ENCODE results near the gene CNDP2. TPM values are rescaled to one million over a fixed set of nuclear protein-coding genes. Genes with fewer than 3 reads are reported as not detected.

The CNDP2 gene
- total RNA-seq, 2 donors from 2014 or later = 211 to 212 TPM

DNA sequence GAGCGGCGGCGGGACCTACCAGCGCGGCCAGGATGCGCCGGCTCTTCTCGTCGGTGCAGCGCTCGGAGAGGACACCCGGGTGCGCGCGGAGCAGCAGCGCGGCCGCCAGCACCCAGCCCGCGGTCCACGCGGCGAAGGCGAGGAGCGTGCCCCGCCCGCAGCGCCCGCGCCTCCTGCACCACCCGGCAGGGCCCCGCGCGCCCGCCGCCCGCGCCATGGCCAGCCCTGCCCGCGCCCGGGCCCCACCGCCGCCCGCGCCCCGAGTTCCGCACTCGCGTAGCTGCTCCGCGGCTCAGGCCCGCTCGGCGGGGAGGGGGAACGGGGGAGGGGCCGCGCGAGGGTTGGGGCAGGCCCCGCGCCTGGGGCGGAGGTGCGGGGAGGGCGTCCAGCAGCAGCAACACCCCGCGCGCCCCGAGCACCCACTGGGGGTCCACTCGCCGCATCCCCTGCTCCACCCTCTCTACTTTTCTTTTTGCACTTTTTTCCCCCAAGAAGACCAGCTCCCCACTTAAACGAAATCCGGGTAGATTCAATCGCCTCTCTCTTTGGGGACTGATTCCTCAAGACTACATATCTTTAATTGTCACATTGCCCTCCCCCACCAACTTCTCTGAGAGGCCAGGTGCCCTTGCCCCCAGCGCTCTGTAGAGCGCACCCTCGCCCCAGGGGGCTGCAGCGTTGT is 39.0 kb upstream of the CNDP2 start, which contains the start of gene DIPK1C:
Gene DIPK1C (minus strand): TSS at position 266 of the 682 bp plus-strand sequence. CDS start 49 bp downstream, at position 217.
- ATAC-seq (replicated peaks in 1 of 2) (peak; percentile 24 to 39), DNase-seq (peak in 1 of 2 donors; percentile 7)
- Mint-ChIP-seq H3K4me3 (peak within 1 kb of the TSS; percentile 82 to 83), H3K27ac (no peak within 1 kb of the TSS), H3K9me3 (no peaks in the 10 kb centered on the region), H3K4me1 (ENCODE audit: low read depth) (peaks cover 9% of the 10 kb centered on the region), H3K36me3 (ENCODE audit: insufficient read depth in 2 of 2) (no peaks in the 10 kb centered on the region), H3K27me3 (ENCODE audit: low read depth) (peaks cover 42% of the 10 kb centered on the region)

DNA sequence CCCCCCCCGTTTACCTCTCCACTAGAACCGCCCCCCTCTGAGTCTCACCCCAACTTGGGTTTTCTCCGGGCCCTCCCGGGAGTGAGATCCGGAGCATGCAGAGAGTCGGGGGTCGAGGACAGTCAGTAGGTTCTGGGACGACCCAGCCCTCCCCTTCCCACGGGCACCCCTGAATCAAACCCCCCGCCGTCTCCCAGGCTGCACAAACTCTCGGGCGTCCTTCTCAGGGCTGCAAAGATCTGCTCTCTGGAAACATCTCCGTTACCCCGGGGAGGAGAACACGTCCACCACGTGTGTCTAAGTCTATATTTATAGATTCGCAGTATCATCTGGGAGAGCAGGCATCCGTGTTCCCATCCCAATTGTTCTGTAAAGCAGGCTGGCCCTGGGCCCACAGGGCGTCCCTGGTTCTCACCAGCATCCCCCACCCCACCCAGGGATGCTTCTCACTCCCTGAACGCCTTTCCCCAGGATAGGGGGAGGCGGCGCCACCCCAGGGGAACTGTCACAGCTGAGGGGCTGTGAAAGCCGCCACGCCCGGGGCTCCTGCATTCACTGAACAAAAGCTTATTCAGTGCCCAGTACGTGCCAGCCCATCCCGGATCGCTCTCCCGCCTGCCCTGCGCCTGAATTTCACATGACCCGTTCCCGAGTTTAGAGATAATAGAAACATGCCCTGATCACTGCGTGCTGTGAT is 38.3 kb upstream of the CNDP2 start:
- no peak for DNase-seq
- H3K4me1 Mint-ChIP-seq (ENCODE audit: low read depth) = peaks cover 9% of the 10 kb centered on the region
- H3K9me3 Mint-ChIP-seq = no peaks in the 10 kb centered on the region
- ATAC-seq (replicated peaks in 1 of 2) = no peak
- no peaks in the 10 kb centered on the region for H3K36me3 Mint-ChIP-seq (ENCODE audit: insufficient read depth in 2 of 2)
- H3K4me3 Mint-ChIP-seq = peak overlapping the region; percentile 82 to 83
- no peak overlapping the region for H3K27ac Mint-ChIP-seq
- H3K27me3 Mint-ChIP-seq (ENCODE audit: low read depth) = peaks cover 42% of the 10 kb centered on the region

DNA sequence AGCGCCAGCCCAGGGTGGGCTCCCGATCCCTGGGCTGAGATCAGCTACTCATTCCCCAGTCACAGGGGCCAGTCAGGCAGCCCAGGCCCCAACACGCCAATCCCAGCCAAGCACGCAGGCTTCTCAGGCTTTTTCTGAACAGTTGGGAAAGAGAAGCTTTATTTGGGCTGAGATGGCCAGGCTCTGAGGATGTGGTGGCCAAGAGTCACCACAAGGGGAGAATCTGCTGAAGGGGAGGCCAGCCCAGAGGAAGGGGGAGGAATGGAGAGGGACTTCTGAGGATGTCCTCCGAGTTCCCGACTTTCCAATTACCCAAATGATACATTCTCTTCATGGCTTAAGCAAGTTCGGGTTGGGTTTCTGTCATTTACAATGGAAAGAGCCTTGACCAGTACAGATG is 36.3 kb upstream of the CNDP2 start:
- H3K27ac Mint-ChIP-seq = no peak overlapping the region

DNA sequence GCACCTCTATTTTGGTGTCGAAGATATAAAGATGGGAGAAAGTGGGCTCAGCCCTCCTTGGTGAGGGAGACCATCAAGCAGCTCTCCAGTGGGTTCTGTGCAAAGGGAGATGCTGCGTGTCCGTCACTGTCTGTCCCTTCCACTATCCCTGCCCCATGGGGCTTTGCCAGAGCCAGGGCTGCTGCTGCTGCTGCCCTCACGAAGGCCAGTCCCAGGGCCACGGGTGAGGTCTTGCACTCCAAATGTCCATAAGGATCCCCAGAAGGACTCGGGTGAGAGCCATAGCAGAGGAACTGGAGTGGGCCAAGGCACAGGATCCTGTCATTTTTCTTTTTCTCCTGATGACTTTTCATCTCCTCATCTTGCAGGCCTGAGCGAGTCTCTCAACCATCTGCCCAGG is 35.3 kb upstream of the CNDP2 start:
- Mint-ChIP-seq H3K4me3 (no peak overlapping the region), H3K27ac (no peak overlapping the region), H3K27me3 (ENCODE audit: low read depth) (peaks cover 30% of the 10 kb centered on the region), H3K4me1 (ENCODE audit: low read depth) (peaks cover 9% of the 10 kb centered on the region), H3K36me3 (ENCODE audit: insufficient read depth in 2 of 2) (no peaks in the 10 kb centered on the region), H3K9me3 (no peaks in the 10 kb centered on the region)
- no peak for ATAC-seq (replicated peaks in 1 of 2)
- no peak for DNase-seq

More for the DNA sequence above, 36.3 kb upstream of the CNDP2 start:
- H3K9me3 Mint-ChIP-seq = no peaks in the 10 kb centered on the region
- H3K36me3 Mint-ChIP-seq (ENCODE audit: insufficient read depth in 2 of 2) = no peaks in the 10 kb centered on the region
- H3K4me1 Mint-ChIP-seq (ENCODE audit: low read depth) = peaks cover 9% of the 10 kb centered on the region
- H3K27me3 Mint-ChIP-seq (ENCODE audit: low read depth) = peaks cover 30% of the 10 kb centered on the region
- H3K4me3 Mint-ChIP-seq = no peak overlapping the region
- DNase-seq = no peak
- ATAC-seq (replicated peaks in 1 of 2) = no peak

DNA sequence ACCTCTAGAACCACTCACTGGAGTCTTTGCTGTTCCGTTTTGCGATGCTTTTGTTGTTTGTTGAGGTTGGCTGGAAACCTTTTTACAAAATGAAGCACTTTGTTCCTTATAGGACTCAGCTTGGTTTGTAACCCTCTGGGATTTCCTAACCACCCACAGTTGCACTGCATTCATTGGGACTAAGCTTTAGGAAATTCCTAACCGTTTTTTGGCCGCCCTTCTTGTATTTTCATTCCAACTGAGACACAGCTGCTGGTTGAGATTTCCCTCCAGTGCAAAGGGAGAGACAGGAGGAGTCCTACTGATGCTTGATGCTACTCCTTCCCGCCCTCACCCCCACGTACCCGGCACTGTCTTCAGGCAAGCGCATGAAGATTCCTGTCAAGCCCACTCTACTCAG is 32.9 kb upstream of the CNDP2 start:
- Mint-ChIP-seq H3K4me3 (no peak overlapping the region), H3K4me1 (ENCODE audit: low read depth) (no peaks in the 10 kb centered on the region), H3K27ac (no peak overlapping the region), H3K36me3 (ENCODE audit: insufficient read depth in 2 of 2) (no peaks in the 10 kb centered on the region), H3K9me3 (no peaks in the 10 kb centered on the region), H3K27me3 (ENCODE audit: low read depth) (peaks cover 19% of the 10 kb centered on the region)
- DNase-seq (no peak), ATAC-seq (replicated peaks in 1 of 2) (no peak)

DNA sequence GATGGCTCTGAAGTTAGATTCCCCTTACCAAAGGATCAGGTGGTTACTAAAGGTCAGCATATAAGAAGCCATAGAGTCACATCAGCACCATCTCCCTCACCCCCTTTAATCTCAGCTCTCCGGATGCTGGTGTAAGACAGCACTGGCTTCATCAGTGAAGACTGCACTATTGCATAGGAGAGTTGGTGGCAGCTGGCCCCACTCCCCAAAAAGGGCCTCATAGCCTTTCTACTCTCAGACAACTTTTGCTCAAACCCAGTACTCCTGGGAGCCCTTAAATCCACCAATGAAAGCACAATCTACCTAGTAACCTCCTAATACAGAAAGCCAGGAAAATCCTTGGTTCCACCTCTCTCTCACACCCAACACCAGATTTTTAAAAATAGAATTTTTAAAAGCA is 32.2 kb upstream of the CNDP2 start:
- Mint-ChIP-seq H3K36me3 (ENCODE audit: insufficient read depth in 2 of 2) (no peaks in the 10 kb centered on the region), H3K27ac (no peak overlapping the region), H3K9me3 (no peaks in the 10 kb centered on the region), H3K27me3 (ENCODE audit: low read depth) (peaks cover 11% of the 10 kb centered on the region), H3K4me3 (no peak overlapping the region), H3K4me1 (ENCODE audit: low read depth) (no peaks in the 10 kb centered on the region)
- ATAC-seq (replicated peaks in 1 of 2) (no peak), DNase-seq (no peak)

DNA sequence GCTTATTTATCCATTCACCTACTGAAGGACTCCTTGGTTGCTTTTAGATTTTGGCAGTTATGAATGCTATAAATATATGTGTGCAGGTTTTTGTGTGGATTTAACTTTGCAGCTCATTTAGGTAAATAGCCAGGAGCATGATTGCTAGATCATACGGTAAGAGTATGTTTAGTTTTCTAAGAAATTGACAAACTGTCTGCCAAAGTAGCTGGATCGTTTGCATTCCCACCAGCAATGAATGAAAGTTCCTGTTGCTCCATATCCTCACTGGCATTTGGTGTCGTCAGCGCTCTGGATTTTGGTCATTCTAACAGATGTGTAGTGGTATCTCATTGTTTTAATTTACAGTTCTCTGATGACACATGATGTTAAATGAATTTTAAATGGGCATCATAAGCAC is 30.4 kb upstream of the CNDP2 start:
- H3K4me3 Mint-ChIP-seq = no peak overlapping the region
- no peaks in the 10 kb centered on the region for H3K4me1 Mint-ChIP-seq (ENCODE audit: low read depth)
- H3K9me3 Mint-ChIP-seq = peaks cover 5% of the 10 kb centered on the region in 2 donors
- peaks cover 2 to 3% of the 10 kb centered on the region in 2 donors for H3K36me3 Mint-ChIP-seq (ENCODE audit: insufficient read depth in 2 of 2)
- no peak overlapping the region for H3K27ac Mint-ChIP-seq
- DNase-seq (no peak), ATAC-seq (replicated peaks in 1 of 2) (no peak)
- no peaks in the 10 kb centered on the region for H3K27me3 Mint-ChIP-seq (ENCODE audit: low read depth)

DNA sequence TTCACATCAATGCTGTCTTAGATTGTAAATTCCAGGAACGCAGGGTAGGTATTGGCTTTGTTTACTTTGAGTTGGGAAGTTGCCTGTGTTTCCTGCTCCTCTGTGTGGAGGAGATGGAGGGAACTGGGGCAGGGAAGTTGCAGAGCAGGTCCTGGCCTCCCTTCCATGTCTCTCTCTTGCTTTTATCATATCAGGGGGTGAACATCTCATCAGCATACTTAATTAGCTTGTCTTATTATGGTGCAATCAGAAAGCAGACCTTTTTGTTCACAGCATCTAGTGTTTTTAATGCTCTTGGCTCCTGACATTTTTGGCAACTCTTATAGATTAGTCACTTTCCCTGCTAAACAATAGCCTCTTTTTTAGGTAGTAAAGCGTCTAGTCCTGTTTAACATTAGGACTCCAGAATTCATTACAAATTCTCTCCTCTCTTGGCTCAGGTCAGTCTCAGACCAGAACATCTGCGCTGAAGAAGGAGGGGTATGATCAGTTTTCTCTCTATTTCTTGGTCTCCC is 27.6 kb upstream of the CNDP2 start:
- H3K27ac Mint-ChIP-seq = no peak overlapping the region
- H3K27me3 Mint-ChIP-seq (ENCODE audit: low read depth) = no peaks in the 10 kb centered on the region
- no peak overlapping the region for H3K4me3 Mint-ChIP-seq
- peaks cover 2 to 4% of the 10 kb centered on the region in 2 donors for H3K36me3 Mint-ChIP-seq (ENCODE audit: insufficient read depth in 2 of 2)
- ATAC-seq (replicated peaks in 1 of 2) (no peak), DNase-seq (no peak)
- H3K4me1 Mint-ChIP-seq (ENCODE audit: low read depth) = no peaks in the 10 kb centered on the region
- H3K9me3 Mint-ChIP-seq = peaks cover 5 to 7% of the 10 kb centered on the region in 2 donors

DNA sequence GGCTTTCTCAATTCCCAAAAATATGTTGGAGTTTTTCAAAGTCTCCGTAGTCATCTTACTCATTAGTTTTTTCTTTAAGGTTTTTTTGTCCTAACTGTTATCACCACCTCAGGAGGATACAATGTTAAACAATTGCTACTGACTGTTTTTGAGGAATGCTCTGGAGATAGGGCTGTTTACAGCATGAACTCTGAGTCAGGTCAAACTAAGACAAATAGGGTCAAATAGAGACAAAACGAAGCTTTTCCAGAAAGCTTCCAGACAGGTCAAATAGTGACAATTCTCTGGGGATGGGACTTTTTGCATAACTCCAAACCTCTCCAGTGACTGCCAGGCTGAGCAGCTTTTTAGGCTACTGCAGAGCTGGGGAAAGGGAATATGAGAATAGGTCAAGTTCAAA is 23.9 kb upstream of the CNDP2 start:
- ATAC-seq (replicated peaks in 1 of 2) = no peak
- H3K27ac Mint-ChIP-seq = no peak overlapping the region
- no peak overlapping the region for H3K4me3 Mint-ChIP-seq
- H3K36me3 Mint-ChIP-seq (ENCODE audit: insufficient read depth in 2 of 2) = peaks cover 2 to 4% of the 10 kb centered on the region in 2 donors
- no peaks in the 10 kb centered on the region for H3K4me1 Mint-ChIP-seq (ENCODE audit: low read depth)
- DNase-seq = no peak
- no peaks in the 10 kb centered on the region for H3K27me3 Mint-ChIP-seq (ENCODE audit: low read depth)
- peaks cover 5 to 7% of the 10 kb centered on the region in 2 donors for H3K9me3 Mint-ChIP-seq

DNA sequence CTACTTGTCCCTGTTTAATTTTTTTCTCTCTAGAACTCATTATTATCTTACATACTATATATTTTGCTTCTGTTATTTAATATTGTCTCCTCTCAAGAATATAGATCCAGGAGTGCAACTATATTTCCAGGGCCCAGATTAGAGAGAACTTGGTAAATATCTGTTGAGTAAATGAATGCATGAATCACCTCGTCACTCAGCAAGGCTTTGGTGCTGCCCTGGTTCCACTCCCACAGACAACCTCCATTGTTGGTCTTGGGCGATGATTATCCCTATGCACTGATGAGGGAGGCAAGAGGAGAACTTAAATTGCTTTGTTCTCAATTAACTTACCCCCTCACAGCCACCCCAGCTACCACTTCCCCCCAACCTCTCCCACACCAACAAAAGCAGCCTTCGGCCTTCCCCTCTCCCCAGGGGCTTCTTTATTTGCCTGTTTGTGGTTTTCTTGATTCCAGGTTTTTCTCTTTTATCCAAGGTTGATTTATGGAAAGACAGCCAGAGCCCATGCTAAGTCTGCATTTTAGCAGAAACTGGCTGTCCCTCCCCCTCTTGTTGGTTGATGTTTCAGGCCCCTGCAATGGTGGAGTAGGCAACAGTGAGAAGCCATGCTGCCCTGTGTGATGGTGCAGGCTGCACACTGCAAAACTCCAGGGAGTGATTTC is 22.1 kb upstream of the CNDP2 start:
- Mint-ChIP-seq H3K4me3 (no peak overlapping the region), H3K27ac (no peak overlapping the region), H3K4me1 (ENCODE audit: low read depth) (no peaks in the 10 kb centered on the region), H3K27me3 (ENCODE audit: low read depth) (no peaks in the 10 kb centered on the region), H3K36me3 (ENCODE audit: insufficient read depth in 2 of 2) (peaks cover 2 to 4% of the 10 kb centered on the region in 2 donors), H3K9me3 (peaks cover 5 to 7% of the 10 kb centered on the region in 2 donors)
- DNase-seq (no peak), ATAC-seq (replicated peaks in 1 of 2) (no peak)

DNA sequence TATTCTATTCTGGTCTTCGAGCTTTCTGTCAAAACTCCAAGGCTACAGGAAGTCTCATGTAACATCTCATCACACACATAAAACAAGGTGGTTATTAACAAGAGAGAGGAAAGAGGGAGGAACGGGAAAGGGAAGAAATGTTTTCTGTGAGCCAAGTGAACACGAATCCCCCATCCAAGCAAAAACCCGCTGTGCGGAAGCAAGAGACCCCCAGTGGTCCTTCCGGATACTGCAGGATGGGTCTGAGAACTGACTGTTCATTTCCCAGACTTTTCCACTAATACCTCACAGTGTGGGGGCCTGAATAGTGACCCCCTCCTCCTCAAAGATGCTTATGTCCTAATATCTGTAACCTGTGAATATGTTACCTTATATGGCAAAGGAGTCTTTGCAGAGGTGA is 20.0 kb upstream of the CNDP2 start:
- Mint-ChIP-seq H3K4me1 (ENCODE audit: low read depth) (no peaks in the 10 kb centered on the region), H3K36me3 (ENCODE audit: insufficient read depth in 2 of 2) (no peaks in the 10 kb centered on the region), H3K4me3 (no peak overlapping the region), H3K27ac (no peak overlapping the region), H3K9me3 (no peaks in the 10 kb centered on the region), H3K27me3 (ENCODE audit: low read depth) (no peaks in the 10 kb centered on the region)
- DNase-seq = no peak
- no peak for ATAC-seq (replicated peaks in 1 of 2)

DNA sequence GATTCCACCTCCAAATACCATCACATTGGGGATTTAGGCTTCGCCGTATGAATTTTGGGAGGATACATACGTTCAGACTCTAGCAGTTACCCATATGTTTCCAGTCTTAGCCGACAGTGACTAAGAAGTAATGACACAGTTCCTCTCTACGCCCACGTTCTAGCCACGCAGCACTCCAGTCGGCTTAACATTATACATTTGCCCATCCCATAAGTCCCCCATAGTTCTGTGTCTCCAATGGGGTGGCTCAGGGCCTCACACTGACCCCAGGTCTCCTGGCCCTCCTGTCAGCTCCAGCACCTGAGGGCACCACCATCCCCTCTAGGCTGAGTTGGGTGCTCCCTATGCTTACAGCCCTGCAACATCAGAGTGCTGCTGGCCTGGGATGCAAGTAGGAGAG is 18.4 kb upstream of the CNDP2 start:
- Mint-ChIP-seq H3K27me3 (ENCODE audit: low read depth) (no peaks in the 10 kb centered on the region), H3K27ac (no peak overlapping the region), H3K9me3 (no peaks in the 10 kb centered on the region), H3K4me1 (ENCODE audit: low read depth) (no peaks in the 10 kb centered on the region), H3K36me3 (ENCODE audit: insufficient read depth in 2 of 2) (no peaks in the 10 kb centered on the region), H3K4me3 (no peak overlapping the region)
- ATAC-seq (replicated peaks in 1 of 2) = no peak
- DNase-seq = no peak

DNA sequence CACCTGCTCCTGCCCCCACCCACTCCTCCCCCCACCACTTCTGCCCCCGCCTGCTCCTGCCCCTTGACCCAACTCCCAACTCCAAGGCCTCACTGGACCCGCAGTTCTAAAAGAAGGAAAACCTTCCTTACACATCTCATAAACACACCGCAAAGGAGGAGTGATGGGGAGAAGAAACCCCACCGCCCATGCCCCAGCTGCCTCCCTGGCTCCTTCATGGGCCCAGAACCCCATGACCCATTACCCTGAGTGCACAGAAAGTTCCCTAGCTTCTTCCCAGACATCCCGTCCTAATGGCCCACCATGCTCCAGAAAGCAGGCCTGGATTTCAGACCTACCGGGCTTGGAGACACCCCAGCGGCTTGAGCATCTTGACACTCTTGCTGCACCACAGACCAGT is 17.8 kb upstream of the CNDP2 start:
- Mint-ChIP-seq H3K36me3 (ENCODE audit: insufficient read depth in 2 of 2) (no peaks in the 10 kb centered on the region), H3K27me3 (ENCODE audit: low read depth) (no peaks in the 10 kb centered on the region), H3K27ac (no peak overlapping the region), H3K4me1 (ENCODE audit: low read depth) (no peaks in the 10 kb centered on the region), H3K9me3 (no peaks in the 10 kb centered on the region), H3K4me3 (no peak overlapping the region)
- no peak for ATAC-seq (replicated peaks in 1 of 2)
- DNase-seq = no peak

Measured in activated T-cell treated with anti-CD3 and anti-CD28 coated beads, Interleukin-2, amount 50 U/mL, for 72 hours (primary cell).